IMR-90 (cell line): ENCODE data around the gene GRAMD4.

ENCODE experiments used
- CHD1 ChIP-seq: IDR thresholded peaks from 2 replicates; pipeline ENCODE4 v1.6.1; 2012; ENCODE audit warnings: low read depth, low read length, improper control_type of control experiment
- ELK1 ChIP-seq: fragments of 150-350 bp; IDR thresholded peaks from 2 replicates; pipeline ENCODE4 v1.6.1; 2016; ENCODE audit warnings: low read depth, mild to moderate bottlenecking, low read length, moderate library complexity, borderline replicate concordance
- MXI1 ChIP-seq: IDR thresholded peaks from 2 replicates; pipeline ENCODE4 v1.6.1; 2012; ENCODE audit warnings: low read depth, mild to moderate bottlenecking, low read length, moderate library complexity, borderline replicate concordance
- NFE2L2 ChIP-seq: fragments of 150-350 bp; IDR thresholded peaks from 2 replicates; pipeline ENCODE4 v1.6.1; 2016; ENCODE audit warnings: low read depth, mild to moderate bottlenecking, low read length
- POLR2A ChIP-seq: IDR thresholded peaks from 2 replicates; pipeline ENCODE4 v1.6.1; 2012; ENCODE audit warnings: mild to moderate bottlenecking, low read depth, low read length
- RAD21 ChIP-seq: IDR thresholded peaks from 2 replicates; pipeline ENCODE4 v1.6.1; 2012; ENCODE audit warnings: low read length, improper control_type of control experiment
- RCOR1 ChIP-seq: IDR thresholded peaks from 2 replicates; pipeline ENCODE4 v1.6.1; 2012; ENCODE audit warnings: mild to moderate bottlenecking, low read length, improper control_type of control experiment; ENCODE audit not compliant: insufficient replicate concordance
- RFX5 ChIP-seq: IDR thresholded peaks from 2 replicates; pipeline ENCODE4 v1.8.0; 2012; ENCODE audit warnings: low read depth, mild to moderate bottlenecking, low read length, moderate library complexity
- SMC3 ChIP-seq: fragments of 150-350 bp; IDR thresholded peaks from 2 replicates; pipeline ENCODE4 v1.6.1; 2016; ENCODE audit warnings: low read depth, mild to moderate bottlenecking, antibody characterized with exemption, low read length, moderate library complexity
- TF ChIP-seq, protein P1 (sequence below): conservative IDR thresholded peaks from 2 replicates; pipeline ENCODE4 v1.5.1; 2012; ENCODE audit warnings: mild to moderate bottlenecking, low read depth, low read length, improper control_type of control experiment

GRCh38 chr22:46725096-46725495 lies 104.9 kb downstream of the GRAMD4 start:
- TF ChIP-seq POLR2A (no peak), ELK1 (no peak), MXI1 (no peak), RAD21 (no peak), NFE2L2 (no peak), RCOR1 (no peak), RFX5 (no peak), CHD1 (no peak), SMC3 (no peak)
- TF ChIP-seq, protein P1, sequence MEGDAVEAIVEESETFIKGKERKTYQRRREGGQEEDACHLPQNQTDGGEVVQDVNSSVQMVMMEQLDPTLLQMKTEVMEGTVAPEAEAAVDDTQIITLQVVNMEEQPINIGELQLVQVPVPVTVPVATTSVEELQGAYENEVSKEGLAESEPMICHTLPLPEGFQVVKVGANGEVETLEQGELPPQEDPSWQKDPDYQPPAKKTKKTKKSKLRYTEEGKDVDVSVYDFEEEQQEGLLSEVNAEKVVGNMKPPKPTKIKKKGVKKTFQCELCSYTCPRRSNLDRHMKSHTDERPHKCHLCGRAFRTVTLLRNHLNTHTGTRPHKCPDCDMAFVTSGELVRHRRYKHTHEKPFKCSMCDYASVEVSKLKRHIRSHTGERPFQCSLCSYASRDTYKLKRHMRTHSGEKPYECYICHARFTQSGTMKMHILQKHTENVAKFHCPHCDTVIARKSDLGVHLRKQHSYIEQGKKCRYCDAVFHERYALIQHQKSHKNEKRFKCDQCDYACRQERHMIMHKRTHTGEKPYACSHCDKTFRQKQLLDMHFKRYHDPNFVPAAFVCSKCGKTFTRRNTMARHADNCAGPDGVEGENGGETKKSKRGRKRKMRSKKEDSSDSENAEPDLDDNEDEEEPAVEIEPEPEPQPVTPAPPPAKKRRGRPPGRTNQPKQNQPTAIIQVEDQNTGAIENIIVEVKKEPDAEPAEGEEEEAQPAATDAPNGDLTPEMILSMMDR: no peak
